Right atrium auricular region (tissue), 2 donors: ENCODE measurements around the gene WFDC9. TPM values are rescaled to one million over a fixed set of nuclear protein-coding genes. Genes with fewer than 3 reads are reported as not detected.

Experiments
- DNase-seq: peaks from one replicate; pipeline ENCODE4 v3.0.0-alpha.2; 2019; ENCODE audit warnings: low spot score
- H3K27ac ChIP-seq, 2 donors: fragments of 200-600 bp; sonication (generic); 1 replicate in 1 of 2; 2 replicates in 1 of 2; pipeline ENCODE4 v1.5.1; 2016 to 2019
- H3K27me3 ChIP-seq, 2 donors: fragments of 200-600 bp; sonication (generic); one replicate each; pipeline versions ENCODE4 v1.5.1 to v1.6.0; 2017 to 2019
- H3K36me3 ChIP-seq: fragments of 200-600 bp; sonication (generic); one replicate; pipeline ENCODE4 v1.5.1; 2016
- H3K4me1 ChIP-seq, 2 donors: fragments of 200-600 bp; sonication (generic); one replicate each; pipeline versions ENCODE4 v1.5.1 to v1.6.0; 2017 to 2019
- H3K4me3 ChIP-seq, 2 donors: fragments of 200-600 bp; sonication (generic); 1 replicate in 1 of 2; 2 replicates in 1 of 2; pipeline ENCODE4 v1.5.1; 2017 to 2019; ENCODE audit warnings: mild to moderate bottlenecking in 1 of 2, moderate library complexity in 1 of 2
- H3K9me3 ChIP-seq, 2 donors: fragments of 200-600 bp; sonication (generic); one replicate each; pipeline ENCODE4 v1.5.1; 2019
- CTCF ChIP-seq, 2 donors: fragments of 200-600 bp; sonication (generic); IDR thresholded peaks; one replicate each; pipeline ENCODE4 v1.5.1; 2019; ENCODE audit warnings: antibody characterized with exemption in 2 of 2
- total RNA-seq, 2 donors: library from RNA; depleted of rRNA; stranded (reverse); fragments of >200 nt; gene quantifications; one replicate each; pipeline ENCODE4 v1.1.0, GENCODE V29; 2016

WFDC9 gene
- total RNA-seq, 2 donors from 2014 or later, result not detected

- Histone ChIP-seq H3K4me3 (no peak overlapping the region), H3K4me1 (no peaks in the 10 kb centered on the region), H3K27ac (no peak overlapping the region), H3K9me3 (no peaks in the 10 kb centered on the region), H3K27me3 (no peaks in the 10 kb centered on the region), H3K36me3 (no peaks in the 10 kb centered on the region)
- DNase-seq, result no peak
- TF ChIP-seq CTCF (IDR thresholded peaks at IDR 0.05), result no peak
Observed at GRCh38 chr20:45564760-45565276, 66.3 kb downstream of the WFDC9 start.

Other genes with a start within 250 kb of the WFDC9 start
- 100 to 1,000 TPM; 139 to 159 TPM for gene DBNDD2, start 223.0 kb downstream of the WFDC9 start, total RNA-seq
- gene PIGT, start 215.1 kb downstream of the WFDC9 start, total RNA-seq, result 100 to 1,000 TPM; 140 to 168 TPM
- 10 to 100 TPM in 1 of 2 donors, not detected in 1; 12.4 TPM for gene WFDC2, start 161.5 kb downstream of the WFDC9 start, total RNA-seq
- not detected for gene SPINT3, start 115.7 kb downstream of the WFDC9 start, total RNA-seq
- not detected for gene WFDC6, start 91.8 kb downstream of the WFDC9 start, total RNA-seq
- not detected for gene EPPIN, start 83.9 kb downstream of the WFDC9 start, total RNA-seq
- not detected for gene WFDC8, start 52.0 kb downstream of the WFDC9 start, total RNA-seq
- not detected for gene WFDC10A, start 1.5 kb downstream of the WFDC9 start, total RNA-seq
- gene WFDC11, start 39.0 kb upstream of the WFDC9 start, total RNA-seq, result not detected
- gene WFDC13, start 70.8 kb upstream of the WFDC9 start, total RNA-seq, result not detected
- not detected for gene WFDC10B, start 73.7 kb upstream of the WFDC9 start, total RNA-seq
- gene SPINT4, start 91.1 kb upstream of the WFDC9 start, total RNA-seq, result not detected
- under 1 TPM in 1 of 2 donors, not detected in 1; 0.75 TPM for gene WFDC3, start 160.6 kb upstream of the WFDC9 start, total RNA-seq
- 10 to 100 TPM; 13.2 to 21.6 TPM for gene DNTTIP1, start 160.7 kb upstream of the WFDC9 start, total RNA-seq
- gene UBE2C, start 181.4 kb upstream of the WFDC9 start, total RNA-seq, result 1 to 10 TPM; 1.4 to 4.9 TPM
- under 1 TPM in 1 of 2 donors, not detected in 1; 0.51 TPM for gene TNNC2, start 196.0 kb upstream of the WFDC9 start, total RNA-seq
- gene SNX21, start 202.5 kb upstream of the WFDC9 start, total RNA-seq, result 10 to 100 TPM; 43.5 to 54.7 TPM
- 10 to 100 TPM; 39.9 to 40.9 TPM for gene ACOT8, start 226.1 kb upstream of the WFDC9 start, total RNA-seq
- 1 to 10 TPM; 2.4 to 3.7 TPM for gene ZSWIM3, start 226.3 kb upstream of the WFDC9 start, total RNA-seq
- 10 to 100 TPM in 1 of 2 donors, 1 to 10 TPM in 1; 9.8 to 13.8 TPM for gene ZSWIM1, start 249.9 kb upstream of the WFDC9 start, total RNA-seq